Mammary epithelial cell (primary cell): ENCODE data around the gene DIAPH3.

Experiments
- EZH2 ChIP-seq: IDR thresholded peaks from 2 replicates; pipeline ENCODE4 v1.6.1; 2012; ENCODE audit warnings: low read length, inconsistent platforms, borderline replicate concordance
- TF ChIP-seq, protein P1 (sequence below), 2 donors: IDR thresholded peaks in 1 of 2; conservative IDR thresholded peaks in 1 of 2; 2 replicates each; pipeline ENCODE4 v1.5.1; 2011 to 2012; ENCODE audit warnings: inconsistent platforms in 2 of 2, low read length in 2 of 2, mild to moderate bottlenecking in 2 of 2, control low read depth in 1 of 2, low read depth in 1 of 2; ENCODE audit not compliant: insufficient read depth in 1 of 2; ENCODE audit errors: extremely low read depth in 1 of 2

DNA sequence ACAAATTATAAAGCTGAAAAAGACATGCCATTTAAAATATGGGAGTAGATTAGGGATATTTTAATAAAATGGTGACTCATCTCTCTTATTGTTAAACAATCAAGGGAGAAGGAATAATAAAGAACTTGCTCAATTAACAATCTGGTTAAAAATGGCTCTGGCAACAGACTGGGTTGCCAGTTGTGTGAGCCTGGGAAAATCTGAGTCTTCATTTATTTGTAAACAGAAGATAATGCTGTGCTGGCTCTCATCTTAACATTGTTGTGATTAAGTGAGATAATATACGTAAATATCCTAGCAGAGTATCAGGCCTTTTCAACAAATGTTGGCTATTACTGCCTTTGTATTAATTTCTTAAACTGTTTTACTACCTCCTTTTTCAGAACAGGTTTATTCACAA is 453.3 kb downstream of the DIAPH3 start:
- TF ChIP-seq, protein P1, sequence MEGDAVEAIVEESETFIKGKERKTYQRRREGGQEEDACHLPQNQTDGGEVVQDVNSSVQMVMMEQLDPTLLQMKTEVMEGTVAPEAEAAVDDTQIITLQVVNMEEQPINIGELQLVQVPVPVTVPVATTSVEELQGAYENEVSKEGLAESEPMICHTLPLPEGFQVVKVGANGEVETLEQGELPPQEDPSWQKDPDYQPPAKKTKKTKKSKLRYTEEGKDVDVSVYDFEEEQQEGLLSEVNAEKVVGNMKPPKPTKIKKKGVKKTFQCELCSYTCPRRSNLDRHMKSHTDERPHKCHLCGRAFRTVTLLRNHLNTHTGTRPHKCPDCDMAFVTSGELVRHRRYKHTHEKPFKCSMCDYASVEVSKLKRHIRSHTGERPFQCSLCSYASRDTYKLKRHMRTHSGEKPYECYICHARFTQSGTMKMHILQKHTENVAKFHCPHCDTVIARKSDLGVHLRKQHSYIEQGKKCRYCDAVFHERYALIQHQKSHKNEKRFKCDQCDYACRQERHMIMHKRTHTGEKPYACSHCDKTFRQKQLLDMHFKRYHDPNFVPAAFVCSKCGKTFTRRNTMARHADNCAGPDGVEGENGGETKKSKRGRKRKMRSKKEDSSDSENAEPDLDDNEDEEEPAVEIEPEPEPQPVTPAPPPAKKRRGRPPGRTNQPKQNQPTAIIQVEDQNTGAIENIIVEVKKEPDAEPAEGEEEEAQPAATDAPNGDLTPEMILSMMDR (conservative IDR thresholded peaks at IDR 0.05 in 1 of 2, IDR thresholded peaks at IDR 0.05 in 1 of 2; ENCODE audit: extremely low read depth in 1 of 2, insufficient read depth in 1 of 2, low read depth in 1 of 2, low read length in 2 of 2) = no peak
- TF ChIP-seq EZH2 = no peak
